GM06990 (cell line): ENCODE measurements around the gene SEPSECS.

Source experiments
- DNase-seq: peaks from one replicate; pipeline ENCODE4 v3.0.0-alpha.2; 2011; ENCODE audit not compliant: insufficient read length; ENCODE audit errors: extremely low read depth
- H3K27me3 ChIP-seq: replicated peaks from 2 replicates; pipeline ENCODE4 v1.6.0; 2011; ENCODE audit warnings: low read length; ENCODE audit not compliant: control insufficient read depth, insufficient read depth
- H3K36me3 ChIP-seq: 2 replicates; pipeline ENCODE4 v1.5.1; 2011; ENCODE audit warnings: low read length; ENCODE audit not compliant: control insufficient read depth, insufficient read depth
- H3K4me3 ChIP-seq: replicated peaks from 2 replicates; pipeline ENCODE4 v1.5.1; 2011; ENCODE audit warnings: low read depth, mild to moderate bottlenecking, control low read depth, low read length
- CTCF ChIP-seq: IDR thresholded peaks from 2 replicates; pipeline ENCODE4 v1.5.1; 2011; ENCODE audit warnings: low read length, control low read depth, mild to moderate bottlenecking, inconsistent platforms; ENCODE audit not compliant: insufficient read depth, poor library complexity, severe bottlenecking

The SEPSECS gene

GRCh38 chr4:25182937-25183336 is 22.7 kb upstream of the SEPSECS start:
- no peak for DNase-seq
- H3K36me3 ChIP-seq: no peaks in the 10 kb centered on the region
- no peak overlapping the region for H3K4me3 ChIP-seq
- TF ChIP-seq CTCF: no peak
- H3K27me3 ChIP-seq: no peaks in the 10 kb centered on the region

- no peak overlapping the region for H3K4me3 ChIP-seq
- TF ChIP-seq CTCF: peak; percentile 72
- no peak for DNase-seq
- no peaks in the 10 kb centered on the region for H3K27me3 ChIP-seq
- no peaks in the 10 kb centered on the region for H3K36me3 ChIP-seq
These were observed 20.4 kb upstream of the SEPSECS start for GRCh38 chr4:25180524-25181131.

- DNase-seq: no peak
- H3K4me3 ChIP-seq: no peak overlapping the region
- TF ChIP-seq CTCF: no peak
- H3K27me3 ChIP-seq: no peaks in the 10 kb centered on the region
- H3K36me3 ChIP-seq: no peaks in the 10 kb centered on the region
These were observed 18.6 kb upstream of the SEPSECS start for GRCh38 chr4:25178838-25179261.

- no peak overlapping the region for H3K4me3 ChIP-seq
- H3K27me3 ChIP-seq: no peaks in the 10 kb centered on the region
- no peaks in the 10 kb centered on the region for H3K36me3 ChIP-seq
- DNase-seq: no peak
- no peak for TF ChIP-seq CTCF
These were observed 16.9 kb upstream of the SEPSECS start for GRCh38 chr4:25177147-25177546.

- no peaks in the 10 kb centered on the region for H3K27me3 ChIP-seq
- DNase-seq: no peak
- H3K4me3 ChIP-seq: no peak overlapping the region
- TF ChIP-seq CTCF: no peak
- H3K36me3 ChIP-seq: peaks cover 2% of the 10 kb centered on the region; the same call in 1 of the 2 replicates
These were observed 14.4 kb upstream of the SEPSECS start for GRCh38 chr4:25174674-25175073.
